NCI-H2196 (cell line): ENCODE measurements around the gene CACNA1H.
"Not testable (repeated sequence)": the region's sequence is repeated elsewhere in the genome, so short reads cannot be mapped to it uniquely, and the experiment has no call there.

Source experiments
- DNase-seq: peaks from one replicate; lab custom pipeline; 2025; ENCODE audit not compliant: unreplicated experiment; lab: John Stamatoyannopoulos, UW

Gene CACNA1H

GRCh38 chr16:1185460-1186207 lies 32.7 kb downstream of the CACNA1H start:
- not testable (repeated sequence) for DNase-seq

- DNase-seq = no peak
Observed at GRCh38 chr16:1188432-1189189, 35.7 kb downstream of the CACNA1H start.

GRCh38 chr16:1189455-1189854 lies 36.5 kb downstream of the CACNA1H start:
- DNase-seq = no peak

- DNase-seq = not testable (repeated sequence)
Observed at GRCh38 chr16:1190789-1191188, 37.9 kb downstream of the CACNA1H start.

- no peak for DNase-seq
Observed at GRCh38 chr16:1192384-1193073, 39.6 kb downstream of the CACNA1H start.

- peak; percentile 93 for DNase-seq
Observed at GRCh38 chr16:1193143-1193824, 40.4 kb downstream of the CACNA1H start.

- no peak for DNase-seq
Observed at GRCh38 chr16:1193825-1194581, 41.1 kb downstream of the CACNA1H start.

GRCh38 chr16:1194665-1195392 lies 41.9 kb downstream of the CACNA1H start:
- peak; percentile 7 for DNase-seq

- no peak for DNase-seq
Observed at GRCh38 chr16:1195393-1195666, 42.4 kb downstream of the CACNA1H start.

GRCh38 chr16:1196494-1196893 lies 43.6 kb downstream of the CACNA1H start:
- DNase-seq = no peak

- DNase-seq = peak; percentile 37
Observed at GRCh38 chr16:1197237-1197866, 44.4 kb downstream of the CACNA1H start.

- no peak for DNase-seq
Observed at GRCh38 chr16:1198194-1198593, 45.3 kb downstream of the CACNA1H start.

- not testable (repeated sequence) for DNase-seq
Observed at GRCh38 chr16:1198671-1199346, 45.9 kb downstream of the CACNA1H start.

GRCh38 chr16:1199347-1200013 lies 46.6 kb downstream of the CACNA1H start:
- DNase-seq = no peak

- DNase-seq = no peak
Observed at GRCh38 chr16:1200014-1200627, 47.2 kb downstream of the CACNA1H start.

GRCh38 chr16:1201444-1201843 lies 48.5 kb downstream of the CACNA1H start:
- no peak for DNase-seq

GRCh38 chr16:1202274-1202673 lies 49.4 kb downstream of the CACNA1H start:
- no peak for DNase-seq

GRCh38 chr16:1204933-1205332 lies 52.0 kb downstream of the CACNA1H start:
- DNase-seq = no peak
